Endothelial cell of hepatic sinusoid (primary cell): ENCODE measurements around the gene HOXB13.

Source experiments
- in situ Hi-C: cut with HindIII; loops from 2 replicates; pipeline ENCODE4 v1.10.0; 2017; ENCODE audit warnings: low sequenced_read_pairs

Gene HOXB13

DNA sequence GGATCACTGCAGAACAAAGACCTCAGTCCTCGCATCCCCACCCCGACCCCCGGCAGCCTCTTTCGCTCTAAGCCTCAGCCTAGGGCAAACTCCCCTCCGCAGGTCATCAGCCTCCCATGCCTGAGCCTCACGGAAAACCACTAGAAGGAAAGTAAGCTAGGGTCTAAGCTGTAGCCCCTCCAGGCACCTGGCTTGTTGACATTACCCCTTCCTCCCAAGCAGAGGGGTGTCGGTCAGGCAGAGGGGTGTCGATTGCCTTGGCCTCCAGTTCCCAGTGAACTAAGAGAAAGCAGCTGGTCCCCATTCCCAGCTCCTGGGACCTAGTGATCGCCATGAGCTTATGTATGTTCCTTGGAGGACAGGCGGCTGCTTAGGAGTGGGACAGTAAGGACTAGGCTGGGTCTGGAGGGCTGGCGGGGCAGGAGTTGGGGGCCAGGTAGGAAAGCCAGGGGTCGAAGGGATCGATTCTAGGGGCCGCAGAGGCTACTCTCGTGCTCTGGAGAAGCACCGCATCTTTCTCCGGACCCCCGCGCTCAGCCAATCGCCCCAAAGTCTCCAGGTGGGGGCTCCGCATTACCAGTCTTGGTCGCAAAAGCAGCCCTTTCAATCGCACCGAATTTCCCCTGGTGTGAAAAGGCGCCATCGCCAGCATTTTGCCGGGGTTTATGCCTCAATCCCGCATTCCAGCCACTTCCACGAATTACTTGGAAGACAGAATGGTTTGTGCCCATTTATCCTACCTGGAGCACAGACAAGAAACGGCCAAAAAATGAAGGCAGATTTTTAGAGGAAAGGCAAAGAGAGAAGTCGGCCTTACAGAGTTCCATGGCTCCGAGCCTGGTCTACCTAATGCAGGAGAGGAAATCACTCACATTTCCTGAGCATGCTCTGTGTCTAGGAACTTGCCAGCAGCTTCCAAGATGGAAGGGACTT is 21.3 kb upstream of the HOXB13 start:
- in situ Hi-C loops: loop anchor here (5.0 kb wide), 2 partner anchors 73 to 102 kb away; no protein-coding TSS in a partner anchor

GRCh38 chr17:48748718-48749566 is 20.4 kb upstream of the HOXB13 start:
- in situ Hi-C loops: no loop called here

DNA sequence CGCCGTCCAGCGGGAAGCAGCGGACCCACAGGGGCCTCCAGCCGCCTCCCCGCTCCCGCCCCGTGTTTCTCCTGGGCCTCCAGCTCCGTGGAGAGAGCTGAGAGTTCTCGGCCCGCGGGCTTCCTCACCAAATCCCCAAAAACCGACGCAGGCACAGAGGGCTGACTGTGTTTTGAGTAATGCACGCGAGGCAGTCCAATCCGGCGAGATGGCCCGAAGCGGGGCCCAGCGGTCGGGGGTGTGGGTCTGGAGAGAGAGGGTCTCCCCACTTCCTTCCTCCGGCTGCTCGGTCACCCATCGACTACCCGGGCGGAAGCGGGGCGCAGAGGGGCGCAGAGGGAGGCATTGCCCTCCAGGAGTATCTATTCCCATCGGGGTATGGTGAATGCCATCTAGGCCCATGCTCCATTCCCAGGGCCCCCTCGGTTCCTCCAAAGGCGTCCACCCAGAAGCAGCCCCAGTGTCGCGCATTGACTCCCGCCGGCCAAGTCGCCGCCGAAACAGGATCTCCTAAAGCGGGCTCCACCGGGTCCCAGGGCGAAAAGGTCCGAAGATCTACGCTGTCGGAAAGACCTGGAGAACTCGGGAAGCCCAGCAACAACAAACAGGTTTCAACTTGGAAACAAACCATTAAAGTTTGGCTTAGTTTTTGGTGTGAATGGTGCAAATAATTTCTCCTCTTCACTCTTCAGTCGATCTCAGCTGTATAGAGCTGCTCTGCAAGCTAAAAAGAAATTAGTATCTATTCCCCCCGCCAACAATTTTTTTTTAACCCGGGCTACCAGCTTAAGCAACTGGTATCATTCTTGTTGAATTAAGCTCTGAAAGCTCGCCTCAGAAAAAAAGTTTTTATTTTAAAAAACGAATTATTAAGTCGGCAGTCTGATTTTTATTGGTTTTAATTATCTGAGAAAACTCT is 19.2 kb upstream of the HOXB13 start:
- in situ Hi-C loops: no loop called here

DNA sequence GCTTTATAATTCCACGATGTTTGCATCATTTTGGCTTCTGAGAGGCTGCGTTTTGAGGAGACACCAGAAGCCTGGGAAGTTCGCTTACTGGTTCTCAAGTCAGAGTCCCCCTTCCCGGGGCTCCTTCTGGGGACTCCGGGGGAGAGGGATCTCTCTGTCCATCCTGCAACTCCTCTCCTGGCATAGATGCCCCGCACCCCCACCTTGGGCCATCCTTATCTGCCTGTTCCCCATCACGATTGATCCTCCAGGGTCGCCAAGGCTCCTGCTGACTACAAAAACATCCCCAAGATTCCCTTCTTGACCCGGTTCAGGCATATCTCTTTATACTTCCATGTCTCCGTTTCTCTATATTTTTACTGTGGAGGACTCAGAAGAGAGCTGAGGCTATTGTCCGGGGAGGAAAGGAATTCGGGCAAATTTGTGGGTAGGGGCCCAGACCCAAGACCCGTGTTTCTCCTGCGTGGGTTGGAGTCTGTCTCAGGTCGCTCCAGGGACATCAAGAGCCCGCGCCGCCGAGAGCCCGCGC is 18.4 kb upstream of the HOXB13 start:
- in situ Hi-C loops: no loop called here

DNA sequence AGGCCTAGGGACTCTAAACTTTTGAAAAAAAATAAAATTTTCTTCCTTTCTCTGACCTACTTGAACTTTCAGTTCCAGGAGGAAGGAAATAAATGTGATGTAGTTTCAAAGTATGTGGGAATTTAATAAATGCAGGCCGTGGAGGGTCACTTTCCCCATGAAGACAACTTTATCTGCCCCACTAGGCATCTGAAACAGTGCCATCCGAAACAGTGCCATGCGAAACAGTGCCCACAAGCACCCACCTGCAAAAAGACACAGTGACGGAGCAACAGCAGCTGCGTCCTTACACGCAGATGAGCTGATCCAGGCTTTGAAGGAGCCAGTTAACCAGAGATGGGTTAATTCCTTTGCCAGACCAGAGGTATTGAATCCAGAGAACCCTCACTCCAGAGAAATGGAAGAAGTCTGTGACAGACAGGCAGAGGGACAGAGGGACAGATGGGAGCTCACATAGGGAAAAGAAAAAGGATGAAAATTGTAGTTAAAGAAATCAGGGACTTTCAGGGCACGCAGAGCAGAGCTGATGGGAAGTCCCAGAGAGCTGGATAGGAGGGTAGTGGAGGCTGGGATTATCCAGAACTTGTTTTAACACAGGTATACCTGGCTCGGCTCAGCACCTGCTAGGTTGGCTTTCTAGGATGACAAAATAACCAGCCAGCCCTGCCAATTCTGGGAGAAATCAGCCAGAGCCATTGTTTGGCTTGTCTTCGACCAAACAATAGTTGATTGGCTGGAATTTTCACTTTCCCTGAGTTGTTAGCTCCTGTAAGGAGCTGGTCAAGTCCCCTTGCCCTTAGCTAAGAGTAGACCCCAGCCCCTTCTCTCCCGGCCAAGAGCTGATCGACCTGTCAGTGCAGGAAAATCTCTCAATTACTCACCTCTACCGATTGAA is 17.1 kb upstream of the HOXB13 start:
- in situ Hi-C loops: no loop called here

DNA sequence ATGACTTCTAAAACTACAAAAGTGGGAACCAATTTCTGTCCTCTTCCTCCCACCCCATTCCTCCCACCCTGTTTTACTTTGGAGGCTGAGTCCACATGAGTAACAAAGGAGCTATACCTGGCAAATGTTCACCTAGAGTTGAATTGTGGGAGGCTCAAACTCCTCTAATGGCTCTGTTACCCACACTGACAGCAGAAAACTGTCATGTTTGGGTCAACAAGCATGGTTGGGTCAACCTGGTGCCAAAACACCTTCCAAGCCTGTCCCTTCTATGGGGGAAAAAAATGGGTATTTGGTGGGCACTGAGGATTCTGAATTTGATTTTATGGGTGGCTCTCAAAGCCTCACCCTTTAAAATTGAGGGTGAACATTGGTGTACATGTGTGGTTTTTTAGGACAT is 12.0 kb upstream of the HOXB13 start:
- in situ Hi-C loops: no loop called here

DNA sequence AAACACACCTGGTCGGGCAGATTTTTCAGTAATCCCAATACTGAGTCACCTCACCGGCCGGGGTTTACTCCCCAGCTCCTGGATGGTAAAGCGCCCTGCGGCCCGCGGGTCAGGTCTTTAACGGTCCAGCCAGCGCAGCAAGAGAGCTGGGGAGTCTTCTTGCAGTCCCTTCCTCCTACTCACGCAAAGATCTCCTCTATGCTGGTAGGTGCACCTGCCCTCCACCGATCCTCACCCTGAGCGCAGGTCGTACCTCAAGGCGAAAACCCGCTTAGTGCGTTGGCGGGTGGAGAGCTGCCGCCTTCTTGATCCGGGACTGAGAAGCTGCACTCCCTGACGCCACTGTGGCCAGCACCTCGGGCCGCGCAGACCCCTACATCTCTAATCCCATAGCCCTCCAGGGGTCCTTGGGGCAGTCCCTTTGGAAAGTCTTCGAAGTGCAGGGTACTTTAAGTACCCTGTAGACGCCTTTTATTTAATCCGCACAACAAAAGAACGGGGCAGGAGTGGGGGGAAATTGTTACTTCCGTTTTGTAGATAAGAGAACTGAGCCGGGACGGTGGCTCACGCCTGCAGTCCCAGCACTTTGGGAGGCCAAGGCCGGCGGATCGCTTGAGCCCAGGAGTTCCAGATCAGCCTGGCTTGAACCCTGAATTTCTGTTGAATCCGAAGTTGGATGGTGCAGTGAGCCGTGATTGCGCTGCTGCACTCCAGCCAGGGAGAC is 10.4 kb upstream of the HOXB13 start:
- in situ Hi-C loops: loop anchor here (5.0 kb wide), 2 partner anchors 53 to 97 kb away; no protein-coding TSS in a partner anchor

- in situ Hi-C loops: loop anchor here (5.0 kb wide), 2 partner anchors 54 to 96 kb away; no protein-coding TSS in a partner anchor
Measured at GRCh38 chr17:48738424-48738802, 9.9 kb upstream of the HOXB13 start.

- in situ Hi-C loops: loop anchor here (5.0 kb wide), 2 partner anchors 55 to 95 kb away; no protein-coding TSS in a partner anchor
Measured at GRCh38 chr17:48737330-48738043, 8.9 kb upstream of the HOXB13 start.

DNA sequence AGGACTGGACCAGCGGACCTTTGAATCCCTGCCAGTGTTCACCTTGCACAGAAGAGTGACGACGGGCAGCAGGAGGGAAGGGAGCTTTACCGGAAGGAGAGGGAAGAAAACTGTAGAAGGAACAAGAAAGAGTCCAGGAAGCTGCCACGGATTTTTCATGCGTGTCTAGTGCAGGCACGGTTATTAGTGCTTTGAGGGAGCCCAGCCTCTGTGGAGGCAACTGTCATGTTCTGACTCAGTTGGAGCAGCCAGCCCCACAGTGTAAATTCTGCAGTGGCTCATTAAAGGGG is 6.5 kb upstream of the HOXB13 start:
- in situ Hi-C loops: loop anchor here (5.0 kb wide), 2 partner anchors 57 to 93 kb away; no protein-coding TSS in a partner anchor

GRCh38 chr17:48734333-48735061 is 5.9 kb upstream of the HOXB13 start:
- in situ Hi-C loops: loop anchor here (5.0 kb wide), 2 partner anchors 58 to 92 kb away; no protein-coding TSS in a partner anchor

DNA sequence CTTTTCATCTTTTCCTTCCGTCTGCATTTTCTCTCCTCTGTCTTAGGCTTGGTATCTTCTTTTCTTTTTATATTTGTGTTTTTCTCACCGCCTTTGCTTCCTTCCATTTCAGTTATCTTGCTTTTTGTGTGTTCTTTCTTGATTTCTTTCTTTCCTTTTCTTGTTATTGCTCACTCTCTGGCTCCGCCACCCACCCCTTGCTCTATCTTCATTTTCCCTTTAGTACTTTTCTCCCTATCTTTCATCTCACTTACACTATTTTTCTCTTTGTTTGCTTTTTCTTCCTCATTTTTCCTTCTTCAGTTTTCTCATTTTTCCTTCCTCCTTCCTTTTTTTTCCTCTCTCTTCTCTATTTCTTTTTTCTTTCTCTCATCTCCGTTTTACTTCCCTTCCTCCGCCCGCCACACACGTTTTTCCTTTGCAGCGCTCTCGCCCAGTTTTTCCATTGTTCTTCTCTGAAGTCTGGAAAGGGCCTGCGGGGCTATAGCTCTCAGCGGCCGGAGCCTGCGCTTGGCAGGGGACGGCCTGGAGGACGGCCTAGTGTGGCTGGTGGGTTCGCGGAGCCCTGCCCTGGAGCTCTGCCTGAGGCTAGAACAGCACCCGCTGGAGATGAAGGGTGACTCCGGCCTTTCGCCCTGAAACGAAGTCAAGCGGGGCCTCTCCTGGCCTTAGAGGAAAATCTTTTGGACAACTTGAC is 5.2 kb upstream of the HOXB13 start:
- in situ Hi-C loops: no loop called here

- in situ Hi-C loops: no loop called here
Measured at GRCh38 chr17:48732688-48733629, 4.4 kb upstream of the HOXB13 start.

- in situ Hi-C loops: no loop called here
Measured at GRCh38 chr17:48731355-48731754, 2.8 kb upstream of the HOXB13 start.

GRCh38 chr17:48730240-48730550 is 1.6 kb upstream of the HOXB13 start:
- in situ Hi-C loops: no loop called here
